ENCODE results near the gene DXO. TPM values are rescaled to one million over a fixed set of nuclear protein-coding genes. Genes with fewer than 3 reads are reported as not detected.

DXO gene
- total RNA-seq, 1 donor from 2014 or later, result 29.4 TPM

DNA sequence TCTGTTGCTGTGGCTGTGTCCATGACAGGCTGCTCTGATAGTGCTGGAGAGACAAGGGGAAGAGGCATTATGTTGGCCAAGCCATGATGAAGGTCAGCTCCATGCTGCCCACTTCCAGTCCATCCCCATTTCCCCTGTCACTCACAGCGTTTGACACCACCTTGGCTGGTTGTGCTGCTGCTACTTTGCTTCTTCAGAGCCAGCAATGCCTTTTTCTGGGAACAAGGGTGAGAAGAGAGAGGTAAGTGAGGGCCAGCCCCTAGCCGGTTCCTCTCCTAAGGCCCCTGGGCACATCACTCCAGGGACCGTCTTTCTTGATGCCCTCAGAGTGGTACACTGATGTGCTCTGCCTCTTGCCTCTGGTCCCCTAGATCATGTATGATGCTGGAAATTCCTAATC is 15.1 kb downstream of the DXO start:
- peaks cover 80% of the 10 kb centered on the region for H3K36me3 Mint-ChIP-seq (ENCODE audit: low read depth)
- peaks cover 31% of the 10 kb centered on the region for H3K4me1 Mint-ChIP-seq
- ATAC-seq (ENCODE audit: low read depth), result no peak
- no peak overlapping the region for H3K4me3 Mint-ChIP-seq
- intact Hi-C loops (cut with micrococcal nuclease), result no loop called here
- no peaks in the 10 kb centered on the region for H3K27me3 Mint-ChIP-seq
- no peak for DNase-seq
- TF ChIP-seq, protein P1, sequence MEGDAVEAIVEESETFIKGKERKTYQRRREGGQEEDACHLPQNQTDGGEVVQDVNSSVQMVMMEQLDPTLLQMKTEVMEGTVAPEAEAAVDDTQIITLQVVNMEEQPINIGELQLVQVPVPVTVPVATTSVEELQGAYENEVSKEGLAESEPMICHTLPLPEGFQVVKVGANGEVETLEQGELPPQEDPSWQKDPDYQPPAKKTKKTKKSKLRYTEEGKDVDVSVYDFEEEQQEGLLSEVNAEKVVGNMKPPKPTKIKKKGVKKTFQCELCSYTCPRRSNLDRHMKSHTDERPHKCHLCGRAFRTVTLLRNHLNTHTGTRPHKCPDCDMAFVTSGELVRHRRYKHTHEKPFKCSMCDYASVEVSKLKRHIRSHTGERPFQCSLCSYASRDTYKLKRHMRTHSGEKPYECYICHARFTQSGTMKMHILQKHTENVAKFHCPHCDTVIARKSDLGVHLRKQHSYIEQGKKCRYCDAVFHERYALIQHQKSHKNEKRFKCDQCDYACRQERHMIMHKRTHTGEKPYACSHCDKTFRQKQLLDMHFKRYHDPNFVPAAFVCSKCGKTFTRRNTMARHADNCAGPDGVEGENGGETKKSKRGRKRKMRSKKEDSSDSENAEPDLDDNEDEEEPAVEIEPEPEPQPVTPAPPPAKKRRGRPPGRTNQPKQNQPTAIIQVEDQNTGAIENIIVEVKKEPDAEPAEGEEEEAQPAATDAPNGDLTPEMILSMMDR (IDR thresholded peaks at IDR 0.05), result no peak
- no peak overlapping the region for H3K27ac Mint-ChIP-seq
- ChIA-PET POLR2A (interaction anchor here (4.3 kb wide), 1 partner anchor 14 kb away, joined by 113 read pairs; the partner anchor contains the start of gene DXO), CTCF (no interaction called here)
- H3K9me3 Mint-ChIP-seq, result no peaks in the 10 kb centered on the region

DNA sequence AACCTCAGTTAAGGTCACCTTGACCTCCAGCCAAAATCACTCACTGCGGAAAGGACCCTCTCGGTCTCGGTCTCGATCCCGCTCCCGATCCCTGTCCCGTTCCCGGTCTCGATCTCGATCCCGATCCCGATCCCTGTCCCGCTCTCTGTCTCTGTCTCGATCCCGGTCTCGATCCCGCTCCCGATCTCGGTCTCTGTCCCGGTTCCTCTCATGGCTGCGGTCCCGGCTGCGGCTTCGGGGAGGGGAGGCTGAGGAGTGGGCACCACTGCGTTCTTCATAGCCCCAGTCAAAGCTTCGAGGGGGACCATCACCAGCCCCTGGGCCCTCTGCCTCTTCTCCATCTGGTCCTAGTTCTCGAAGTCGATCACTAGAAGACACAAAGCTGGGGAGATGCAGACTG is 17.4 kb downstream of the DXO start:
- TF ChIP-seq, protein P1 (IDR thresholded peaks at IDR 0.05), result no peak
- Mint-ChIP-seq H3K27me3 (no peaks in the 10 kb centered on the region), H3K27ac (no peak overlapping the region), H3K4me3 (no peak overlapping the region), H3K36me3 (ENCODE audit: low read depth) (peaks cover 68% of the 10 kb centered on the region), H3K9me3 (no peaks in the 10 kb centered on the region), H3K4me1 (peaks cover 21% of the 10 kb centered on the region)
- ATAC-seq (ENCODE audit: low read depth) (no peak), DNase-seq (no peak)
- intact Hi-C loops (cut with micrococcal nuclease), result loop anchor here (5.0 kb wide), 1 partner anchor 272 kb away; the partner anchor contains the start of gene LY6G5C
- CTCF ChIA-PET, result no interaction called here
- POLR2A ChIA-PET, result no interaction called here

DNA sequence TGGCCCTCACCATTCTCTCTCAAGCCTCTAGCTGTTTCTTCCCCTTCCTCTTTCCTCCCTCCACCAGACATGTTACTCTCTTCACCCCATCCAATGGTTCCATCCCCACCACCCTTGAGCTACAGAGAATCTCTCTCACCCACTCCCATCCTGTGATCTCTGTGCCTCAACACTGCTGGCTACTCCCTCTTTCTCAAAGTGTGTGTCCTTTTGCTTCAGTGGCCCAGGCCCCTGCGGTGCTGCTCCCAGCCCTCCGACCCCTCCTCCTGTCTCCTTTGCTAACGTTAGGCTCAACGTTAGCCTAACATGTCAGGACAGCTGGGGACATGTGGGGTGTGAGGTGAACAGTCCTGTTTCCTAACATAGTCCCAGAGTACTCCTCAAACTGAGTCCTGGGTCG is 19.0 kb downstream of the DXO start:
- Mint-ChIP-seq H3K36me3 (ENCODE audit: low read depth) (peaks cover 57% of the 10 kb centered on the region), H3K9me3 (no peaks in the 10 kb centered on the region), H3K27me3 (no peaks in the 10 kb centered on the region), H3K4me3 (no peak overlapping the region), H3K27ac (peak overlapping the region; percentile 8), H3K4me1 (peaks cover 8% of the 10 kb centered on the region)
- TF ChIP-seq, protein P1 (IDR thresholded peaks at IDR 0.05), result no peak
- ATAC-seq (ENCODE audit: low read depth) (no peak), DNase-seq (no peak)
- POLR2A ChIA-PET, result interaction anchor here (1.4 to 1.6 kb wide), 2 partner anchors 50 to 90 kb away, joined by 3 to 5 read pairs; partner anchors contain the start of gene NEU1
- CTCF ChIA-PET, result interaction anchor here (0.7 to 2.2 kb wide), 11 partner anchors 13 to 277 kb away, joined by 3 to 9 read pairs (median 4); partner anchors contain the start of genes DXO and LY6G5C
- intact Hi-C loops (cut with micrococcal nuclease), result loop anchor here (1.0 to 5.0 kb wide), 2 partner anchors 51 to 271 kb away; partner anchors contain the start of genes LY6G5C and ZBTB12

GRCh38 chr6:31952140-31952805 is 19.7 kb downstream of the DXO start:
- intact Hi-C loops (cut with micrococcal nuclease), result loop anchor here (1.0 to 5.0 kb wide), 2 partner anchors 50 to 270 kb away; partner anchors contain the start of genes LY6G5C and ZBTB12
- Mint-ChIP-seq H3K4me1 (peaks cover 1% of the 10 kb centered on the region), H3K36me3 (ENCODE audit: low read depth) (peaks cover 55% of the 10 kb centered on the region), H3K27me3 (no peaks in the 10 kb centered on the region), H3K27ac (peak overlapping the region; percentile 8), H3K9me3 (no peaks in the 10 kb centered on the region), H3K4me3 (no peak overlapping the region)
- ChIA-PET CTCF (interaction anchor here (0.7 to 2.2 kb wide), 11 partner anchors 12 to 276 kb away, joined by 3 to 9 read pairs (median 4); partner anchors contain the start of genes DXO and LY6G5C), POLR2A (interaction anchor here (0.6 to 1.6 kb wide), 6 partner anchors 18 to 439 kb away, joined by 3 to 5 read pairs (median 3); partner anchors contain the start of genes DXO and NEU1)
- TF ChIP-seq, protein P1 (IDR thresholded peaks at IDR 0.05), result no peak
- ATAC-seq (ENCODE audit: low read depth), result no peak
- no peak for DNase-seq

DNA sequence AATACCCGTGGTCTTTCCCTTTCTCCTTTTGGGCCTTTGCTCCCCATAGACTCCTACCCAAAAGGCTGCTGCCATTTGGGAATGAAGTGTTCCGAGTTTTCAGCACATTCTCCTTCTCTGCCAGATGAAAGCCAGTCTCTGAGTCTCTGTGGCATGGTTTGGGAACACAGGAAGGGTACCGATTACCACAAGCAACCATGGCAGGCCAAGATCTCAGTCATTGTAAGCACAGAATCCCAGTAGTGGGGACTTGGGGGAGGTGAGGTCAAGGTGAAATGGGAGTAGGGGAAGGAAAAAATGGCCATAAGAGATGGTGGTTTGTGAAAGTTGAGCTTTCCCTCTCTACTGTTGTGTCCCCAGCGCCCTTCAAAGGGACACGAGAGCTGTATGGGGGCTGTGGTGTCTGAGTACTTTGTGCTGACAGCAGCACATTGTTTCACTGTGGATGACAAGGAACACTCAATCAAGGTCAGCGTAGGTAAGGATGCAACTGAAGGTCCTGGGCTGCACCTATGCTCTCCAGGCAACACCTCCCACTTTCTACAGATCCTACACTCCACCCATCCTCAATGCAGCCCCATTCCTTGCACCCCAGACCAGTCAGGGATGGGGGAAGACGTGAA is 21.9 kb downstream of the DXO start:
- no peak overlapping the region for H3K27ac Mint-ChIP-seq
- H3K4me3 Mint-ChIP-seq, result no peak overlapping the region
- TF ChIP-seq, protein P1 (IDR thresholded peaks at IDR 0.05), result no peak
- intact Hi-C loops (cut with micrococcal nuclease), result loop anchor here (5.0 kb wide), 1 partner anchor 268 kb away; the partner anchor contains the start of gene LY6G5C
- DNase-seq (no peak), ATAC-seq (ENCODE audit: low read depth) (no peak)
- H3K27me3 Mint-ChIP-seq, result peaks cover 6% of the 10 kb centered on the region
- no peaks in the 10 kb centered on the region for H3K4me1 Mint-ChIP-seq
- CTCF ChIA-PET, result no interaction called here
- POLR2A ChIA-PET, result no interaction called here
- H3K36me3 Mint-ChIP-seq (ENCODE audit: low read depth), result peaks cover 36% of the 10 kb centered on the region
- no peaks in the 10 kb centered on the region for H3K9me3 Mint-ChIP-seq

Measured in activated B cell treated with CpG ODN at 0.5 μM for 24 hours (primary cell).